Stomach smooth muscle (tissue), 2 donors: ENCODE results near the gene NOM1.

Source experiments
- H3K27ac ChIP-seq: one replicate; pipeline ENCODE4 v1.7.0; 2013; ENCODE audit warnings: mild to moderate bottlenecking, low read length, inconsistent platforms
- H3K27me3 ChIP-seq, 2 donors: one replicate each; pipeline ENCODE4 v1.7.0; 2013; ENCODE audit warnings: low read length in 2 of 2; ENCODE audit not compliant: insufficient read depth in 2 of 2, control insufficient read depth in 1 of 2
- H3K36me3 ChIP-seq, 2 donors: one replicate each; pipeline ENCODE4 v1.7.0; 2013; ENCODE audit warnings: low read length in 2 of 2; ENCODE audit not compliant: control insufficient read depth in 2 of 2, insufficient read depth in 2 of 2
- H3K4me1 ChIP-seq: one replicate; pipeline ENCODE4 v1.7.0; 2013; ENCODE audit warnings: low read length; ENCODE audit not compliant: control insufficient read depth, insufficient read depth
- H3K4me3 ChIP-seq, 2 donors: one replicate each; pipeline ENCODE4 v1.7.0; 2013; ENCODE audit warnings: low read length in 2 of 2
- H3K9ac ChIP-seq, 2 donors: one replicate each; pipeline ENCODE4 v1.7.0; 2013; ENCODE audit warnings: low read length in 2 of 2, mild to moderate bottlenecking in 1 of 2
- H3K9me3 ChIP-seq, 2 donors: one replicate each; pipeline ENCODE4 v1.7.0; 2013; ENCODE audit warnings: low read length in 2 of 2; ENCODE audit not compliant: control insufficient read depth in 2 of 2
- donor health status: healthy.
- donor health status: Pancreatic carcinoma.

NOM1 gene

GRCh38 chr7:157006205-157006747 is 56.8 kb downstream of the NOM1 start:
- no peaks in the 10 kb centered on the region for H3K36me3 ChIP-seq
- peaks cover 62 to 80% of the 10 kb centered on the region in 2 donors for H3K27me3 ChIP-seq
- H3K4me3 ChIP-seq: no peak overlapping the region
- peaks cover 39% of the 10 kb centered on the region for H3K4me1 ChIP-seq
- no peaks in the 10 kb centered on the region for H3K9me3 ChIP-seq
- H3K9ac ChIP-seq: no peak overlapping the region
- H3K27ac ChIP-seq: no peak overlapping the region

- no peak overlapping the region for H3K9ac ChIP-seq
- H3K9me3 ChIP-seq: no peaks in the 10 kb centered on the region
- peaks cover 62 to 81% of the 10 kb centered on the region in 2 donors for H3K27me3 ChIP-seq
- no peak overlapping the region for H3K4me3 ChIP-seq
- H3K27ac ChIP-seq: no peak overlapping the region
- peaks cover 39% of the 10 kb centered on the region for H3K4me1 ChIP-seq
- no peaks in the 10 kb centered on the region for H3K36me3 ChIP-seq
Observed at GRCh38 chr7:157006829-157007469, 57.4 kb downstream of the NOM1 start.

- Histone ChIP-seq H3K4me3 (no peak overlapping the region), H3K27me3 (peaks cover 60 to 80% of the 10 kb centered on the region in 2 donors), H3K36me3 (no peaks in the 10 kb centered on the region), H3K9ac (no peak overlapping the region), H3K4me1 (peaks cover 34% of the 10 kb centered on the region), H3K27ac (no peak overlapping the region), H3K9me3 (no peaks in the 10 kb centered on the region)
Observed at GRCh38 chr7:157007470-157008066, 58.1 kb downstream of the NOM1 start.

- no peak overlapping the region for H3K9ac ChIP-seq
- H3K27ac ChIP-seq: no peak overlapping the region
- H3K4me1 ChIP-seq: peaks cover 30% of the 10 kb centered on the region
- H3K36me3 ChIP-seq: no peaks in the 10 kb centered on the region
- H3K27me3 ChIP-seq: peaks cover 66 to 80% of the 10 kb centered on the region in 2 donors
- no peak overlapping the region for H3K4me3 ChIP-seq
- no peaks in the 10 kb centered on the region for H3K9me3 ChIP-seq
Observed at GRCh38 chr7:157008206-157009169, 59.0 kb downstream of the NOM1 start.

GRCh38 chr7:157009170-157009777 is 59.8 kb downstream of the NOM1 start:
- H3K36me3 ChIP-seq: no peaks in the 10 kb centered on the region
- peak overlapping the region in 1 of 2 donors; percentile 35 for H3K4me3 ChIP-seq
- no peaks in the 10 kb centered on the region for H3K9me3 ChIP-seq
- H3K9ac ChIP-seq: no peak overlapping the region
- peaks cover 26% of the 10 kb centered on the region for H3K4me1 ChIP-seq
- H3K27me3 ChIP-seq: peaks cover 68 to 80% of the 10 kb centered on the region in 2 donors
- H3K27ac ChIP-seq: no peak overlapping the region

GRCh38 chr7:157009778-157010587 is 60.5 kb downstream of the NOM1 start:
- Histone ChIP-seq H3K27me3 (peaks cover 69 to 81% of the 10 kb centered on the region in 2 donors), H3K27ac (no peak overlapping the region), H3K4me1 (peaks cover 24% of the 10 kb centered on the region), H3K9ac (no peak overlapping the region), H3K4me3 (peak overlapping the region in 1 of 2 donors; percentile 67), H3K9me3 (no peaks in the 10 kb centered on the region), H3K36me3 (no peaks in the 10 kb centered on the region)

- Histone ChIP-seq H3K9me3 (no peaks in the 10 kb centered on the region), H3K9ac (no peak within 1 kb of the TSS), H3K4me1 (peaks cover 17% of the 10 kb centered on the region), H3K36me3 (no peaks in the 10 kb centered on the region), H3K27ac (no peak within 1 kb of the TSS), H3K27me3 (peaks cover 77 to 81% of the 10 kb centered on the region in 2 donors), H3K4me3 (peak within 1 kb of the TSS in 1 of 2 donors; percentile 67)
Observed at GRCh38 chr7:157010588-157011332, 61.2 kb downstream of the NOM1 start, which contains the start of gene MNX1. TSS of gene MNX1 (minus strand) at chr7:157010663. CDS start at chr7:157010350, 313 bp downstream.

GRCh38 chr7:157011333-157012112 is 62.0 kb downstream of the NOM1 start:
- Histone ChIP-seq H3K9ac (no peak overlapping the region), H3K4me3 (peak overlapping the region in 1 of 2 donors; percentile 67), H3K27me3 (peaks cover 77 to 80% of the 10 kb centered on the region in 2 donors), H3K27ac (no peak overlapping the region), H3K36me3 (no peaks in the 10 kb centered on the region), H3K4me1 (peaks cover 17% of the 10 kb centered on the region), H3K9me3 (no peaks in the 10 kb centered on the region)

GRCh38 chr7:157012113-157012547 is 62.6 kb downstream of the NOM1 start:
- no peaks in the 10 kb centered on the region for H3K36me3 ChIP-seq

More at GRCh38 chr7:157012113-157012547, 62.6 kb downstream of the NOM1 start:
- Histone ChIP-seq H3K9ac (no peak overlapping the region), H3K4me3 (no peak overlapping the region), H3K27me3 (peaks cover 77 to 84% of the 10 kb centered on the region in 2 donors), H3K9me3 (no peaks in the 10 kb centered on the region), H3K4me1 (peaks cover 19% of the 10 kb centered on the region), H3K27ac (no peak overlapping the region)
